ENCODE measurements around the gene TENM3.
A peak's percentile ranks its signal among the peaks of the same experiment; 100 is the strongest.

The TENM3 gene

DNA sequence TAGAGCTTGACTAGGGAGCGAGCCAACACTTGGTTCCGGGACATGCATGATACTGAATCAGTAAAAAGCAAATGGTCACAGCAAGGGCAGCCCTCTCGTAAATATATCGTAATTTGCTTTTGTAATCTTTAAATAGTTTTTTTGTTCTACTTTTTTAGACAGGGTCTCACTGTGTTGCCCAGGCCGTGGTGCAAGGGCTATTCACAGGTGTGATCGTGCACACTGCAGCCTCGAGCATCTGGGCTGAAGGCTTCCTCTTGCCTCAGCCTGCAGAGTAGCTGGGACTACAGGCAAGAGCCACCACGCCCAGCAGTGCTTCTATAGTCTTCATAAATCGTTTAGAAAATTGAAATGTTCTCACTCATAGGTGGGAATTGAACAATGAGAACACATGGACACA lies 309.7 kb downstream of the TENM3 start:
- Histone ChIP-seq H3K9me3 (ENCODE audit: control insufficient read depth, low read length) (no peaks in the 10 kb centered on the region), H3K4me1 (ENCODE audit: control insufficient read depth, insufficient read depth, low read length, poor library complexity, severe bottlenecking) (peaks cover 11% of the 10 kb centered on the region)
- 91 to 95% methylated on average over 7 to 8 of the region's 9 CpGs for WGBS, 2 experiments (ENCODE audit: insufficient coverage in 2 of 2)

DNA sequence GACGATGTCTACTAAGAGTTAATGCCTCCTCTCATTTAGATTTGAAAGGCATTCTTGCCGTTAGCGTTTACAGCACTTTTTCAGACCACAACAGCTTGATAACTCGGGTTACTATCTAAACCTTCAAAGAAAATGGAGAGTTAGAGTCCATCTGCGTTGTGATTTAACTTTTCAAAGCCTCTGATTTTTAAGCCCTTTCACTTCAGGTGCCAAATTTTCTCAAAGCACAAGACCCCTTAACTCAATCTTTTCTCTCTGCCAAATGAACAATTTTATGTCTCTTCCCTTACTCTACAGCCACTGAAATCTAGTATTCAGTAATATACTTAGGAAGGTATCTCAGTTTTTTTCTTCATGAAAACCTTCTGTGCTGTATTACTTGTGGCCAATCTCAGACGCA lies 310.5 kb downstream of the TENM3 start:
- H3K4me3 ChIP-seq (ENCODE audit: extremely low read depth, insufficient read depth, low read length, poor library complexity, severe bottlenecking) = no peak overlapping the region
- H3K27ac ChIP-seq (ENCODE audit: low read depth, low read length, severe bottlenecking) = no peak overlapping the region
- peaks cover 11% of the 10 kb centered on the region for H3K4me1 ChIP-seq (ENCODE audit: control insufficient read depth, insufficient read depth, low read length, poor library complexity, severe bottlenecking)
- no peaks in the 10 kb centered on the region for H3K9me3 ChIP-seq (ENCODE audit: control insufficient read depth, low read length)
- WGBS, 2 experiments (ENCODE audit: insufficient coverage in 2 of 2) = 0 to 32% methylated on average over 1 to 4 of the region's 6 CpGs
- no peaks in the 10 kb centered on the region for H3K36me3 ChIP-seq (ENCODE audit: control insufficient read depth, insufficient read depth, low read length)

More for the DNA sequence above, 309.7 kb downstream of the TENM3 start:
- no peak overlapping the region for H3K27ac ChIP-seq (ENCODE audit: low read depth, low read length, severe bottlenecking)
- peaks cover 3% of the 10 kb centered on the region for H3K36me3 ChIP-seq (ENCODE audit: control insufficient read depth, insufficient read depth, low read length)
- H3K4me3 ChIP-seq (ENCODE audit: extremely low read depth, insufficient read depth, low read length, poor library complexity, severe bottlenecking) = no peak overlapping the region

DNA sequence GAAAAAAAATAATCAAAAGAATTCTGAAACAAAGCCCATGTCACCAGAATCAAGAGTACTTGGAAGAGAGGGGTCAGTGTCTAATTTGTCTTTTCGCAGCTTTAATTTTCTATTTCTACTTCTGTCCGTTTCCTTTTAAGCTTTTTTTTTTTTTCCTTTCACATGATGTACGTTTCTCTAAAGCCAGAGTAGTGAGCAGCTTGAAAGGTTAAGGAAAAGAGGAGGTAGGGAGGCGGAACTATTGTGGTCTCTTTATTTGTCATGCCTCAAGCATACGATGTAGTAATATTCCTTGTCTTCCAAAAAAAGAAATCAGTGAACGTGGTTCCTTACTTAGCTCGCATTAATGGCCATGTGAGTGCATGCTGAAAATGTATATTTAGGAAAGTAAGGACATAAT lies 311.5 kb downstream of the TENM3 start:
- WGBS, 2 experiments (ENCODE audit: insufficient coverage in 2 of 2) = 69% methylated on average over 2 of the region's 7 CpGs; no CpG with 5 or more reads in 1 of the 2 experiments
- no peaks in the 10 kb centered on the region for H3K36me3 ChIP-seq (ENCODE audit: control insufficient read depth, insufficient read depth, low read length)
- no peaks in the 10 kb centered on the region for H3K9me3 ChIP-seq (ENCODE audit: control insufficient read depth, low read length)
- no peak overlapping the region for H3K27ac ChIP-seq (ENCODE audit: low read depth, low read length, severe bottlenecking)
- peaks cover 11% of the 10 kb centered on the region for H3K4me1 ChIP-seq (ENCODE audit: control insufficient read depth, insufficient read depth, low read length, poor library complexity, severe bottlenecking)
- no peak overlapping the region for H3K4me3 ChIP-seq (ENCODE audit: extremely low read depth, insufficient read depth, low read length, poor library complexity, severe bottlenecking)

DNA sequence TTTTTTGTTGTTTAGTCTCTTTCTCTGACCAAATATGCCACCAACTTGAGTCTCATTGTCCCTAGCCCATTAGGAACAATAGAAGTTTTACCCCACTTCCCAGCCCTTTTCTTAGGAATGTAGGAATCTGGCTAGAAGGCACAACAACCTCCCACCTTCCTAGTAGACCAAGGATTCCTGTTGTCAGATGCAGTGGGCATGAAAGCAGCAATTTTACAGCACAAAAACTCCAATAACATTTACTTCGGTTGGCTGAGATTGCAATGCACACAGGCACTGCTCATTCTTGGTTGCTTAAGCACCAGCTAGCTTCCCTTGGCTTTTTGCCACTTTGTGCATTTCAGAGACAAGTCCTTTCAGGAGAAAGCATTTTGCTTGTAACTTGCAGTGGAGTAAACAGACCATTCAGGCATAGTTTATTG lies 312.8 kb downstream of the TENM3 start:
- Histone ChIP-seq H3K4me1 (ENCODE audit: control insufficient read depth, insufficient read depth, low read length, poor library complexity, severe bottlenecking) (peaks cover 15% of the 10 kb centered on the region), H3K9me3 (ENCODE audit: control insufficient read depth, low read length) (no peaks in the 10 kb centered on the region), H3K27ac (ENCODE audit: low read depth, low read length, severe bottlenecking) (no peak overlapping the region), H3K36me3 (ENCODE audit: control insufficient read depth, insufficient read depth, low read length) (no peaks in the 10 kb centered on the region), H3K4me3 (ENCODE audit: extremely low read depth, insufficient read depth, low read length, poor library complexity, severe bottlenecking) (no peak overlapping the region)
- WGBS, 2 experiments (ENCODE audit: insufficient coverage in 2 of 2) = 18 to 44% methylated on average over 1 of the region's 1 CpG

DNA sequence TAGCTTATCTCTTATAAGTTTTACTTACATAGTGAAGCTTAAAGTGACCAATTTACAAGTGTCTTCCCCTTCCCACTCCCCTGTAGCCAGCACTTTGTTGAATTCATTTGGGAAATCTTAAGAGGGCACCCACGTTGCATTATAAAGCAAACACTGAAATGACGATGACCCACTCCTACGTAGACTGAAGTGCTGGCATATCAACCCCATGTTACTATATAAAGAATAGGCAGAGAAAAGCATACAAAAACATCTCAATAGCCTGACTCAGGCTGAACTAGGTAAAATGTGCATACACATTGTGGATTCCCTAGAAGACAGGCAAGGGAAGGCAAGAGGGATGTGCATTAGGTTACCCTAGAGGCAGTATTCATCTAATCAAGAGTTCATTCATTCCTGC lies 313.4 kb downstream of the TENM3 start:
- H3K27ac ChIP-seq (ENCODE audit: low read depth, low read length, severe bottlenecking) = no peak overlapping the region
- no peak overlapping the region for H3K4me3 ChIP-seq (ENCODE audit: extremely low read depth, insufficient read depth, low read length, poor library complexity, severe bottlenecking)
- H3K9me3 ChIP-seq (ENCODE audit: control insufficient read depth, low read length) = no peaks in the 10 kb centered on the region
- no peaks in the 10 kb centered on the region for H3K36me3 ChIP-seq (ENCODE audit: control insufficient read depth, insufficient read depth, low read length)
- WGBS, 2 experiments (ENCODE audit: insufficient coverage in 2 of 2) = no CpG with 5 or more reads among the region's 3 CpGs
- peaks cover 15% of the 10 kb centered on the region for H3K4me1 ChIP-seq (ENCODE audit: control insufficient read depth, insufficient read depth, low read length, poor library complexity, severe bottlenecking)

DNA sequence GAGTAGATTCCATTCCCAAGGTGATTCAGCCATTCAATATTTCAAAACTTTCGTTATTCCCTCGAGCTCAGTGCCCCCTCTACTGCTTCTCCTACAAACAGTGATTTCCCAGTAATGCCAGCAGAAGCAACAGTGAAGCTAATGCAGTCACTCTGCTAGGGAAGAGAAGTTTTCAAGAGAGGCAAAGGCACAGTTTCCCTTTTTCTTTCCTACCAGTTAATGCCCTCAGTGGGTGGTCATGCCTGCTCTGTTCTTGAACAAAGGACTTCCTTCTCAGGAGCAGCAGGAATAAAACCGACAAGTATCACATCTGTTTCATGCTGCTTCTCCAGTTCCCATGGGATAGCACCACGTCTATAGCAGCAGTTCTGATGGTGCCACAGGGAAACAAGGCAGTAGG lies 317.2 kb downstream of the TENM3 start:
- Histone ChIP-seq H3K27ac (ENCODE audit: low read depth, low read length, severe bottlenecking) (peak overlapping the region; percentile 77), H3K4me1 (ENCODE audit: control insufficient read depth, insufficient read depth, low read length, poor library complexity, severe bottlenecking) (peaks cover 5% of the 10 kb centered on the region), H3K9me3 (ENCODE audit: control insufficient read depth, low read length) (no peaks in the 10 kb centered on the region), H3K4me3 (ENCODE audit: extremely low read depth, insufficient read depth, low read length, poor library complexity, severe bottlenecking) (no peak overlapping the region), H3K36me3 (ENCODE audit: control insufficient read depth, insufficient read depth, low read length) (peaks cover 5% of the 10 kb centered on the region)
- WGBS, 2 experiments (ENCODE audit: insufficient coverage in 2 of 2) = 0% methylated on average over 1 of the region's 4 CpGs; no CpG with 5 or more reads in 1 of the 2 experiments

DNA sequence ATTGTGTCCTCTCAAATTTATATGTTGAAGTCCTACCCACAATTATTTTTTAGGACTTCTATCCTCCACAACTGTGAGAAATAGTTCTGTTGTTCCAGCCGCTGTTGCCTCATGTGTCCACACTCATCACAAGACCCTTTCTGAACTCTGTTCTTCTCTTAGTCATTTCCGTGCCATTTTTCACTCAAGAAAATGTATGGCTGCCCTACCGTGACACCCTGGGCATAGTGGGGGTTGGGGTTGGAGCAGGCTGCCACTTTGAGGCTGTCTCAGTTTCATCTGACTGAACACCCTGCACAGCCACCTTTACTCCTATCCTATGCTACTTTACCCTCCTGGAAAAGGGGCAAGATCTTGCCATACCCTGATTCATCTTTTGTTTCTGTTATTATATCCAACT lies 319.1 kb downstream of the TENM3 start:
- no peak overlapping the region for H3K4me3 ChIP-seq (ENCODE audit: extremely low read depth, insufficient read depth, low read length, poor library complexity, severe bottlenecking)
- no peaks in the 10 kb centered on the region for H3K9me3 ChIP-seq (ENCODE audit: control insufficient read depth, low read length)
- H3K36me3 ChIP-seq (ENCODE audit: control insufficient read depth, insufficient read depth, low read length) = peaks cover 16% of the 10 kb centered on the region
- 92 to 100% methylated on average over 2 of the region's 3 CpGs for WGBS, 2 experiments (ENCODE audit: insufficient coverage in 2 of 2)
- H3K27ac ChIP-seq (ENCODE audit: low read depth, low read length, severe bottlenecking) = no peak overlapping the region
- H3K4me1 ChIP-seq (ENCODE audit: control insufficient read depth, insufficient read depth, low read length, poor library complexity, severe bottlenecking) = peaks cover 10% of the 10 kb centered on the region

DNA sequence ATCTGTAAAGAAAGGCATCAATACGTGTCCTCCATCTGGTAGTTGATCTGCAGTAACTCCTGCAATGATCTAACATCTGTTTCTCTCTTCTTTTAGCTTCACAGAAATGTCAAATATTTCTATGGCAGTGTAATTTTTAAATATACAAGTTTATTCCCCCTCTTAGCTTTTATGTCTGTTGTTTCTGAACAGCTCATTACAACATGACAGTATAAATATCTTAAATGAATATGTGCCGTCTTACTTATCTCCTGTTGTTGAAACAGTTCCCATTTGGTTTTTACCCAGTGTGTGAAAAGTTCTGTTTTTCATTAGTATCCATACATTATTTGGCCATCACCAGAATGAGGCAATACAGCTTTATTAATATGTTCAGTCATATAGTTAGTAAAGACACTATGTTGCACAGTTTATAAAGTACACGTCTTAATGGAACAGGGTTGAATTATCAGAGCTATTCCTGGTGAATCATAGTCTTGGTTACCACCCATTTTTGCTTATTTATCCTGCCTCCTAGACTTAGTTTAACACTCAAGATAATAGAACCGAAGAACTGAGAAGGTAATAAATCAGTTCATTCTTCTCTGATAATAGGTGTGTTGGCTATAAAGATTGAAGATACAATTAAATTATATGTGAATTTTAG lies 321.6 kb downstream of the TENM3 start:
- Histone ChIP-seq H3K27ac (ENCODE audit: low read depth, low read length, severe bottlenecking) (no peak overlapping the region), H3K36me3 (ENCODE audit: control insufficient read depth, insufficient read depth, low read length) (peaks cover 28% of the 10 kb centered on the region), H3K4me3 (ENCODE audit: extremely low read depth, insufficient read depth, low read length, poor library complexity, severe bottlenecking) (no peak overlapping the region), H3K4me1 (ENCODE audit: control insufficient read depth, insufficient read depth, low read length, poor library complexity, severe bottlenecking) (peaks cover 11% of the 10 kb centered on the region), H3K9me3 (ENCODE audit: control insufficient read depth, low read length) (no peaks in the 10 kb centered on the region)
- WGBS, 2 experiments (ENCODE audit: insufficient coverage in 2 of 2) = 100% methylated on average over 1 of the region's 4 CpGs; no CpG with 5 or more reads in 1 of the 2 experiments

DNA sequence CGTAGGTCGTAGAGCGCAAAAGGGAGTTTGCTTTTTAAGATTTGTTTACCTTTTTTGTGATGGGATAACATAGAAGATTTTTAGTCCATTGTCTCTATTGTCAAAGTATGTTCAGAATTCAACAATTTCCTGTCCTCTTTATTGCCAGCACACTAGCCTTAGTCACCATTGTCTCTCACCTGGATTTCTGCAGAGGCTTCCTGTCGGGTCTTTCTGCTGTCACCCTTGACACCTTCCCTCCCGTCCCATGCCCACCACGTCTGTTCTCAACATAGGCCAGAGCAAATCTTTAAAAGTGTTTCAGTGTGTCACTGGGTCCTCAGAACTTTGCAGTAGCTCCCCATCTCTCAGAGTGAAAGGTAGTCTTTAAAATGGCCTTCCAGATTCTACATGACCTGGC lies 323.9 kb downstream of the TENM3 start:
- 79 to 82% methylated on average over 4 to 6 of the region's 6 CpGs for WGBS, 2 experiments (ENCODE audit: insufficient coverage in 2 of 2)
- Histone ChIP-seq H3K4me1 (ENCODE audit: control insufficient read depth, insufficient read depth, low read length, poor library complexity, severe bottlenecking) (peaks cover 7% of the 10 kb centered on the region), H3K36me3 (ENCODE audit: control insufficient read depth, insufficient read depth, low read length) (peaks cover 31% of the 10 kb centered on the region), H3K4me3 (ENCODE audit: extremely low read depth, insufficient read depth, low read length, poor library complexity, severe bottlenecking) (no peak overlapping the region), H3K9me3 (ENCODE audit: control insufficient read depth, low read length) (no peaks in the 10 kb centered on the region), H3K27ac (ENCODE audit: low read depth, low read length, severe bottlenecking) (no peak overlapping the region)

DNA sequence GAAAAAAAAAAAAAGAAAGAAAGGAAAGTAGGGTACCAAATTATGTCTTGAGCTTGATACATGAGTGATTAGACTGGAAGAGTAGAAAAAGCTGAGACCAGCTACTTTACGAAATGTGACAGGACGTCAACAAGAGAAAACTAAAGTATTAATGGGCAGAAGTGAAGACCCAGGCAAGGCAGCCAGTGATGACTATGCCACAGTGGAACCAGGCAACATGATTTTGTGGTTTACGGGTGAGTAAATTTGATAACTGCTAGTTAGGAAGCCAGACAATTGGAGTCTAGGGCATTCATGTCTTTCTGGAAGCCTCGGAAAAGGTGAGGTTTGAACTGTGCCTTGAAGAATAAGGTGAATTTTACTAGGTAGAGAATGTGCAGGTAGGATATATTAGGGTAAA lies 326.4 kb downstream of the TENM3 start:
- H3K9me3 ChIP-seq (ENCODE audit: control insufficient read depth, low read length) = no peaks in the 10 kb centered on the region
- H3K4me1 ChIP-seq (ENCODE audit: control insufficient read depth, insufficient read depth, low read length, poor library complexity, severe bottlenecking) = peaks cover 7% of the 10 kb centered on the region
- H3K36me3 ChIP-seq (ENCODE audit: control insufficient read depth, insufficient read depth, low read length) = peaks cover 26% of the 10 kb centered on the region
- 97 to 98% methylated on average over 3 to 4 of the region's 4 CpGs for WGBS, 2 experiments (ENCODE audit: insufficient coverage in 2 of 2)
- H3K4me3 ChIP-seq (ENCODE audit: extremely low read depth, insufficient read depth, low read length, poor library complexity, severe bottlenecking) = no peak overlapping the region
- H3K27ac ChIP-seq (ENCODE audit: low read depth, low read length, severe bottlenecking) = no peak overlapping the region

DNA sequence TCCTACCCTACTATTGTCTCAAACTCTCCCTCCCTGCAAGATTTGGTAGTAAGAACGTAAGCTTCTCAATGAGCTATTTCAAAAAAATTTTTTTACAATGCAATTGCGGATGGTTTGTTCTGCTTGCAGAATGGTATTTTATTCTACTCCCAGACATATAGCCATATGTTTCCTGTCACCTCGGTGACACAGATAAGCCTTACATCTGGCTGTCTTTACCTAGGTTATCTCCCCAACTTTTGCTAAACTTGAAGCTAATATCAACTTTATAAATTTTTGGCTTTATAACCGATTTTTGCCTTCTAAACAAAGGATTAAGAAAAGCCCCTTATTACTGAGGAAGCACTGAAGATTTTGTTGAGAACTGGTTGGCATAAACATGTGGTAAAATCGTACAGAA lies 331.5 kb downstream of the TENM3 start:
- Histone ChIP-seq H3K9me3 (ENCODE audit: control insufficient read depth, low read length) (no peaks in the 10 kb centered on the region), H3K27ac (ENCODE audit: low read depth, low read length, severe bottlenecking) (no peak overlapping the region), H3K36me3 (ENCODE audit: control insufficient read depth, insufficient read depth, low read length) (peaks cover 4% of the 10 kb centered on the region), H3K4me3 (ENCODE audit: extremely low read depth, insufficient read depth, low read length, poor library complexity, severe bottlenecking) (no peak overlapping the region), H3K4me1 (ENCODE audit: control insufficient read depth, insufficient read depth, low read length, poor library complexity, severe bottlenecking) (peaks cover 18% of the 10 kb centered on the region)
- WGBS, 2 experiments (ENCODE audit: insufficient coverage in 2 of 2) = 100% methylated on average over 1 of the region's 5 CpGs

All from mesodermal cell (in vitro differentiated cells).